GM21447 (cell line): ENCODE results near the gene HPSE2.

Source experiments
- ATAC-seq: cut with Tn5 transposase; IDR thresholded peaks from one replicate; pipeline ENCODE4 v1.9.1; 2021; ENCODE audit not compliant: unreplicated experiment

Gene HPSE2

GRCh38 chr10:98628206-98628605 lies 607.4 kb downstream of the HPSE2 start:
- ATAC-seq, result no peak

DNA sequence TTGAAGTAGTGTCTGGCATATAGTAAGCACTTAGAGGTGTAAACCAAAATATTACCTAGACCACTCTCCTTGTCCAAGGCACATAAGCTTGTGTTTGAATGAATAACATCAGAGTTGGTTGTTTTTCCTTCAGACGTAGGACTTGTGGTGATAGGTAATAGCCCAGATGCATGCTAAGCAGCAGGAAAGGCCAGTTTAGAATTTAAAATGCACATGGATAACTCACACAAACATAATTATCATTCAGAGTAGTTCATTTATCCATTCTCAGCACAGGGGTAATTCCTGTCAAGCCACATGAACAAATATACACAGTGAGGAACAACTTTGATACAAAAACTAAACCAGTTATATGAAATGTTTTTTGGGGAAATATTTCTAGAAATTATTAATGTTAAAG lies 607.9 kb downstream of the HPSE2 start:
- ATAC-seq, result no peak

- no peak for ATAC-seq
These were observed 610.7 kb downstream of the HPSE2 start for GRCh38 chr10:98624963-98625362.

- ATAC-seq, result no peak
These were observed 612.5 kb downstream of the HPSE2 start for GRCh38 chr10:98623176-98623575.

DNA sequence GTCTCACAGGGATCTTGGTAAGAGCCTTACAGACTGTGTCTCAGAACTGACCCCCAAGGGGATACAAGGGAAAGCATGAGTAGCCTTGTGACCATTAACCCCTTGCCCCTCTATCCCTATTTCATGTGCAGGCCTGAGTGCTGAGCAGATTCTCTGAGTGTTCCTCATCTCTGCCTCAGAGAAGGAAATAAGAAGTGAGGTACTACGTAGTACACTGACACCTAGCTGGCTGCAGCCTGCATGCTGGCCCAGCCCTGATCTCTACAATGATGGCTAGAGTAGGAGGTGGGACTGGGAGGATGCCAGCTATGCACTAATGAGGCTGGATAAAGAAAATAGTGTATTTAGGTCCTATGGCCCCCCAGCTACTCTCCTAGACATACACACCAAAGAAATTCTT lies 614.0 kb downstream of the HPSE2 start:
- ATAC-seq, result no peak

GRCh38 chr10:98620503-98620902 lies 615.1 kb downstream of the HPSE2 start:
- ATAC-seq, result no peak

DNA sequence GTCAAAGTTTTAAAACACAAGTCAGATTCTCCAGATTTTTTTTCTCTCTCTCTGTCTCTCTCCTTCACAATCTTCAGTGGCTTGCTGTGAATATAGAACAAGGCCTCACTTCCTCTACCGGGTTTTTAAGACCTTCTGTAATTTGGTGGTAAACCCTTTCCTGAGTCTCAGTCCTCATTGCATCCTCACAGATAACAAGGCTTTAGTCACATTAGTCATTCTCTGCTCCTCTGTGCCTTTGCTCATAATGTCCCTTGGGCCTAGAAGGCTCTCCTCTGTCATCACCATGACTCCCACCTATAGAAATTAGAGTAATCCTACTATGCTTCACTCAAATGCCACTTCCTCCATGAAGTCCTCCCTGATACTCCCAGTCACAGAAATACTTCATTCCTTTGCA lies 616.2 kb downstream of the HPSE2 start:
- no peak for ATAC-seq

DNA sequence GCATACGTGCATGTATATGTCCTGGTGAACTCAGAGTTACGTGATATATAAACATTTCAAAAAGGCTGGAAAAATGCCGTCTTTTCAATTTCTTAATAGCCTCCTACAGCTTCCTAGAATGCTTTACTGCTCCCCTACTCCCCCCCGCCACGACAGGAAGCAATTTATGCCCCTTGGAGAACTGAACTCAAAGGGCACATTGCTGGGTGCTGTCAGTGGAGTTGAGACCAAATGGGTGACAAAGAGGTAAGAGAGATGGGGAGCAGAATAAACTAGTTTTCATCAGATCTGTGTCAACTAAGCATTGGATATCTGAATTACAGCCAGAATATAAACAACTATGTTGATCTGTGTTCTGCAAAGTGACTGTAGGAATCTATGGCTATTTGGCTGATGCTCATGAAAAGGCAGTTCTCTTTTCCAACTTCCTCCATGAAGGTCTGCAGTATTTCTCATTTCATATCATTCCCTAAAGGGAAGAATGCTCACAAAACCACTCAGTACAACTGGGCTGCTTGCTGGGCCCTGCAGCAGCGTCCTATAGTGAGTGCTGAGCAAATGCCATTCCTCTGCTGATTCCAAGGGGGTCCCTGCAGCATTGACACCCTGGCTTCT lies 617.6 kb downstream of the HPSE2 start:
- no peak for ATAC-seq

DNA sequence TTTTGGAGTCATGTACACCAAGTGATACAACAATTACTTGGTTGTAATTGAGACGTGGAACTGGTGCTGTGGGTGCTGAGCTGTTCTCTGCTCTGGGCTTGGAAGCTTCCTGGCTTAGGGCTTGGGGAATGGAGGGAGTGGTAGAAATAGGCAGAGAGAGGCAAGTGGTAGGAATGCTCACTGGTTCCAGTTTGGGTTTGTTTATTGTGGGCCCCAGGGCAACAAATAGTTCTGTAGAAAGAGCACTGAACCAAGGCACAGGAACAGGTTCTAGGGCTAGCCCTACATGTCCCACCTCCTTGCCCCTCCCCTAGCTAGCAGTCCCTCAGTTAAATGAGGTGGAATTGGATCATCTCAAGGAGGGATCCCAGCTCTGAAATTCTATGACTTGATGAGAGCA lies 622.2 kb downstream of the HPSE2 start:
- no peak for ATAC-seq

DNA sequence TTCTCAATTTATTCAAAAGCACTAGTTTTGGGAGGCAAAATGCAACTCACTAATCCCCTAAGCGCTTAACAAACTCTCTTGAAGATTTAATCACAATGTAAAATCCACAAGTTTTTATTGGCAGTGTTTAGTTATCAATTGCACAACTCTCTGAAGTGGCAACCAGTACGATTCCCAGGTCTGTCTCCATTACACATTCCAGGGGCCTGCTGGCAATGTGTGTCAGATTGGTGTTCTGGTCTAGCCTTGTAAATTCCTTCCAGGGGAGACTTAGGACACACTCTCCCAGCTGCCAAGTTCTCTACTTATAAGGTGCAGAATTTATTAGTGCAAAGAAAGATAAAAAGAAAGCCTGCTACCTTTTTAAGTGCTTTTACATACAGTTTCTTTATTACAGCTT lies 624.2 kb downstream of the HPSE2 start:
- no peak for ATAC-seq

DNA sequence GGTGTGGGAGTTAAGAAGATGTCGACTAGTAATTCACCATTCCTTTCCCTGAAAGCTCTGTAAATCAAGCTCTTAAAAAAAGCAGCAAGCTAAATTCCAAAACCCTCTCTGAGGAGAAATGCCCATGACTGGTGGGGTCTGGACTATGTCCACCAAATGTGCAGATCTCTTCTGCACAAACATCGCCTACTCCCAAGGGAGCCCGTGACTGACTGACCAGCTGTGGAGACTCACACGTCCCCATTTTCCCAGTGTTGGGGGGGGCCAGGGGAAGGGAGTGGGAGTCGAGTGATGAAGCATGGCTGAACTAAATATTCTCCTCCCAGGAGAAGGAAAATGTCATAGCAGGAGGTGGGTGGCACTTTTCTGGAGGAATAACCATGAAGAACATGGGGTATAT lies 624.8 kb downstream of the HPSE2 start:
- no peak for ATAC-seq

GRCh38 chr10:98610301-98610700 lies 625.4 kb downstream of the HPSE2 start:
- no peak for ATAC-seq

DNA sequence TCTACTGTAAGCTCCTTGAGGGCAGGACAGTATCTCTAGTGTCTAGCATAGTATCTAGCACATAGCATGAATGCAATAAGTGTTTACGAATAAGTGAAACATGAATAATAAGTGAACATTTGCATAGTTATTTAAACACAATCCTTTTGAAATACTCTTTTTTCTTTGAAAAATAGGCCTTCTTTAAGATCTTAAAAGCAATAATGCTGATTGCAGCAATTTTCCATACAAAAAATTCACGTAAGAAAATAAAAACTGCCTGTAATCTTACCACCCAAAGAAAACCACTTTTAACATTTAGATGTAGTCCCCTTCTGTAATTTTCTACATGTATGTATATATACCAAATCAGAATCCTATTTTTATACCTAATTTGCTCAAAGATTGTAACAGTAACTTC lies 626.4 kb downstream of the HPSE2 start:
- no peak for ATAC-seq

GRCh38 chr10:98608411-98608810 lies 627.2 kb downstream of the HPSE2 start:
- no peak for ATAC-seq

DNA sequence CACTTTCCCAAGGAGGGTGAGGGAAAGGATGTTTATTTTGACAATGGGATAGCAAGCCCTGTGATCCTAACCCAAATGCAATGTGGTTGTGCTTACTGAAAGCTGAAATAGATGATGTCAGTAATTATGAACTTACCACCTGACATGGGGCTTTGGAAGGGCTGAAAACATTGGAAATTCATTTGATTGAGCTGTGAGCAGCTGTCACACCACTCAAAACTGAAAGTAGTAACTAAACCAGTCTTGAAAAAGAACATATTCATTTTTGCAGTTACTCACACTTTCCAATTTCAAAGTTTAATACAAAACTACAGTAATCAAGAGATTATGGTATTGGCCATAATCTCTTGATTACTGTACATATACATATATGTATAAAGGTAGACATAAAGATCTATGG lies 633.4 kb downstream of the HPSE2 start:
- no peak for ATAC-seq

DNA sequence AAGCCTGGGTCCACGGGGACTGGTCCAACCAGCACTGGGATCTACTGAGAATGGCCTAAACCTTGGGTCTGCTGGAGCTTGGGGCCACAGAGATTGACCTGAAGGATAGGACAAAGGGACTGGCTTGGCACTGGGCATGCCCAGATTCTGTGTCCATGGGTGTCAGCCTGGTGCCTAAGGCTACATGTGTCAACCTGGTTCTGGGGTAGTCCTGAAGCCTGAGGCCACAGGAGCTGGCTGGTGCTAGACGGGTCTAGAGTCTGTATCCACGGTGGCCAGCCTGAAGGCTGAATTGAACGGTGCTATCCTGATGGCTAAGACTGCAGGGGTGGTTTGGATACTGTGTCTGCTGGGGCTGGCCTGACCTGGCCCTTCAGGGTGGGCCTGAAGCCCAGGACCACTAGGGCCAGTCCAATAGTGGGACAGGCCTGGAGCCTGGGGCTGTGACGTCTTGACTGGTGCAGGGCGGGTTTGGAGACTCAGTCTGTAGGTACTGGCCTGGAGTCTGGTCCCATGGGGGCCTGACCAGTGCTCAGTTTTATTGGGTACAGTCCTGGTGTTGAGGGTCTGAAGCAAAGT lies 636.5 kb downstream of the HPSE2 start:
- no peak for ATAC-seq

DNA sequence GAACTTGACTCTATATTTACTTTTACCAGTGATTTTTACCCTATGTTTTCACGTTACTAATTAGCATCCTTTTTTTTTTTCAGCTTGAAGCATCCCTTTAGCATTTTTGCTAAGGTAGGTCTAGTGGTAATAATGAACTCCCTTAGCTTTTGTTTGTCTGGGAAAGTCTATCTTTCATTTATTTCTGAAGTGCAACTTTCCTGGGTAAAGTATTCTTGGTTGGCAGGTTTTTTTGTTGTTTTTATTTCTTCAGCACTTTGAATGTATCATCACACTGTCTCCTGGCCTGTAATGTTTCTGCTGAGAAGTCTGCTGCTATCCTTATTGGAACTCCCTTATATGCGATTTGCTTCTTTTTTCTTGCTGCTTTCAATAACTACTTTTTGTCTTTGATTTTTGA lies 639.2 kb downstream of the HPSE2 start:
- no peak for ATAC-seq

- ATAC-seq, result no peak
These were observed 646.0 kb downstream of the HPSE2 start for GRCh38 chr10:98589691-98590090.

DNA sequence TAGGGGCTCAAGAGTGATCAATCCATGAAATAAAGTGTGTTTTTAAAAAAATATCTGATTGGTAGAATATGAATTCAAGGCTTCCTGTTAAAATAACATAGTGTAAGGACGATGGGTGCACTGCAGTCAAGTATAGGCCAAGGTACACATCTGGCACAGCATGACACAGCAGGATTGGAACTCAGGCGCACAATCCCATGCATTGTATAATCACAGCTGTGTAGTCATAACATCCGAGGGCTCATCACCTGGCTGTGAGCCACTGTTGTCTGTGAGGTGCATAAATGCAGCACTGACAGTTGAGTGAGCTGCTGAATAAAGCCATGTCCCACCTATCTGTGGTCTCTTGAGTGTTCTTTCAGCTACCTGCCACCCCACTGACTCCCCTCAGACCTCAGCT lies 646.6 kb downstream of the HPSE2 start:
- ATAC-seq, result no peak

DNA sequence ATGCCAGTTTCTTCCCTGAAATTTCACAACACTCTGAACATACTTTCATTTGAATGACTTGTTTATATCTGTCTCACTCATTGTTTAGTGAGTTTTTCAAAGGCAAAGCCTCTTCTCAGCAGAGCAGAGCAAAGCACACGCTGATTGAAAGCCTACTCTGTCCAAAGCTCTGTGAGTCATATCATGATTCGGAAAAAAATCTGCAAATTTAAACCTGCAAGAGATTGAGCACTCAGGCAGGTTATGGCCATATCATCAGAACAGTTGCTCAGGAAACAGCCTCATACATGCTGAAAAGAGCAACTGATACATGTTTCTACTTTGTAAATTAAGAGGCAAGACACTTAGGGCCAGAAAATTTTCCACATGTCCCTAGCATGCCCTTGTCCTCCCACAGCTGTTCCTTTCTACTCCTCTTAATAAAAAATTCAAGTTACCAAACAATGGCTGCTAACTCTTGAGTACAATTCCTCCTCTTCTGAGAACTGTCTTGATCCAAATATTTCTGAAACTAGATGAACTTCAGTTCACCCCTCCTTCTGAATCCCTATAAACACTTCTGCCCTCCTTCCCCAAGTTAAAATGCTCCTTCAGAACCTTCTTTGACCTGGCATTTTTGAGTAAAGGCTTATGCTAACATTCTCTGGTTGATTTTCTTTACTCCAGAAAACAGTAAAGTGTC lies 648.4 kb downstream of the HPSE2 start:
- ATAC-seq, result no peak

- no peak for ATAC-seq
These were observed 649.6 kb downstream of the HPSE2 start for GRCh38 chr10:98586096-98586495.

DNA sequence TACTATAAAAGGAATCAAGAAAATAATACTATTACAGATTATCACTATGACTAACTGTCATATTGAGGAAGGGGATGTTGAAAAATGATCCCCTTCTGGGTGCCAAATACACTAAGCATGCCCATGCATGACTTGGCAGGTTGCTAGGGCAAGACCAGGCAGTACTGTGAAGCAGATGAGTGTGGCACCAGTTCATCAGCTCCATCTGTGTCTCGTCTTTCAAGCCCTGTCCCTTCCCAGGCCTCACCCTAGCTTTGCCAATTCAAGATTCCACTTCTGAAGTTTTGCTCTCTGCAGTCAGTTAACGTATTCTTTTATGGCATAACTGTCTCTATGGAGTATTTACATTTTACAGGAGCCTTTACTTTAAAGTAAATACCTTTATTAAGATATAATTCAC lies 653.3 kb downstream of the HPSE2 start:
- ATAC-seq, result no peak

GRCh38 chr10:98577578-98577977 lies 658.1 kb downstream of the HPSE2 start:
- ATAC-seq, result no peak
